ENCODE measurements around the gene CCDC71L.

GRCh38 chr7:106660862-106661720 is at the start of gene CCDC71L:
- TF ChIP-seq CTCF (conservative IDR thresholded peaks at IDR 0.05 in 1 of 2, IDR thresholded peaks at IDR 0.05 in 1 of 2; ENCODE audit: extremely low read depth in 1 of 2, insufficient read depth in 1 of 2, low read depth in 1 of 2, low read length in 2 of 2), result no peak
- TF ChIP-seq EZH2 (IDR thresholded peaks at IDR 0.05; ENCODE audit: borderline replicate concordance, low read length), result no peak

Data from mammary epithelial cell (primary cell).